Measurements from ENCODE around the gene CCDC171.

GRCh38 chr9:15513335-15513734 lies 39.5 kb upstream of the CCDC171 start:
- TF ChIP-seq CTCF (IDR thresholded peaks at IDR 0.05) (no peak), POLR2A (IDR thresholded peaks at IDR 0.05) (no peak)
